GM18508 (cell line): Measurements from ENCODE around the gene GPR152.

Experiments
- ATAC-seq: cut with Tn5 transposase; IDR thresholded peaks from one replicate; pipeline ENCODE4 v1.9.1; 2021; ENCODE audit warnings: moderate number of reproducible peaks; ENCODE audit not compliant: insufficient read depth, unreplicated experiment

The GPR152 gene

DNA sequence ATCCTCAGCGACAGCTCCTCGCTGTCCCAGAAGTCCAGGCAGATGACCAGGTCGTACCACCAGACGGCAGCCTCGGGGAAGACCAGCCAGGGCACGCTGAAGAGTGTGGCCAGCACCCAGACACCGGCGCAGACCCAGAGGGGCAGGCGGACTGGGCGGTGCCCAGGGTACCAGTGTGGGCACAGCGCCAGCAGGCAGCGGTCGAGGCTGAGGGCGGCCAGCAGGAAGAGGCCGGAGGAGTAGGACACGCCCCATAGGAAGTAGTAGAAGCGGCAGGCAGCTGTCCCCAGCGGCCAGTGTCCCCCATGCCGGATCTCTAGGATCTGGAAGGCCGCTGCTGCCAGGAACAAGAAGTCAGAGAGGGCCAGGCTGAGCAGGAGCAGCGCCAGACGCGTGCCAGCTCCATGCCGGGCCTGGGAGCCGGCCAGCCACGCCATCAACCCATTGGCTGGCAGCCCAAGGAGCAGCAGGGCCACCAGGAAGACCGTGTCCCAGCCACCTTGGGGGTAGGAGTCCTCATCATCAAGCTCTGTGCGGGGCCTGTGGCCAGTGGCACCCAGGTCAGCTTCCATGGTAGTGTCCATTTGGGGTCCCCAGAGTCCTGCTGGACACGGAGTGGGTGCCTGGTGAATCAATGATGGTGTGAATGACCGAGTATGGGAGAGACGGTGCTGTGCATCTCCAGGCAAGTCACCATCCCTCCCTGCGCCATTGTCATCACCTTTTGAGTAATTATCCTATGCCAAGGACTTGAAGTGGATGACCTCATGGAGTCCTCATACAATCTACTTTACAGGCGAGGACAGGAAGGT lies at the start of gene GPR152:
TSS of gene GPR152 (minus strand) at position 589 of the 812 bp plus-strand sequence. CDS start at position 584, 5 bp downstream.
- ATAC-seq = no peak

DNA sequence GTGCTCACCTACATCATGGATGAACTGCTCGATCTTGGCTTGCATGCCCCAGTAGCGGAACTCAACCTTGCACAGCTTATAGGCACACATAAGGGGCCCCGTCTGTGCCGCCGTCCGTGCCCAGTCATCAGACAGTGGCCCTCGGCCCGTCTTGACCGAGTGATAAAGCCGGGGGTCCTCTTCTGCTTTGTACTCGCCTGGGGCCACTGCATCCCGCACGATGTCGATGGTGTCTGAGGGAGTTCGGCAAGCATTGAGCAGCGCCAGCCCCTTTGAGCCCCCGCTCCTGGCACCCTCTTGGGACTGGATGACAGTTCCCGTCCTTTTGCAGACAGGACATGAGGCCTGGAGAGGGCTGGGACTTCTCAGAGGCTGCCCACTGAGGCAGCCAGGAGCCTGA lies 49.3 kb upstream of the GPR152 start:
- ATAC-seq = no peak

GRCh38 chr11:67500831-67501715 lies 48.5 kb upstream of the GPR152 start:
- no peak for ATAC-seq

DNA sequence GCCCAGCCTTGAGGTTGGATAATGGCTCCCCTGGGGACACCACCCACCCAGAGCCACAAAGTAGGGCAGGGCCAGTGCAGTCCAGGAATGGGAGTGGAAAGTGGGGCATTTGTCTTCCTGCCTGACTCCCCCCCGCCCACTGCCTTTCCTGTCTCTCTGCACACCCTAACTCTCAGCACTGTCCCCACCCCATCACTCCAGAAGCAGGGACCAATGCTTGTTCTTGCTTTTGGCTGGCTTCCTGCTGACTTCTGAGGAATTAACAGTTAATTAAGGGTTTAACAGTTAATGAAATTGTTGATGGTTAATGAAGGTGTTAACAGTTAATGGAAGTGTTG lies 47.9 kb upstream of the GPR152 start:
- ATAC-seq = no peak

- ATAC-seq = no peak
These were observed 47.4 kb upstream of the GPR152 start for GRCh38 chr11:67499808-67500483.

DNA sequence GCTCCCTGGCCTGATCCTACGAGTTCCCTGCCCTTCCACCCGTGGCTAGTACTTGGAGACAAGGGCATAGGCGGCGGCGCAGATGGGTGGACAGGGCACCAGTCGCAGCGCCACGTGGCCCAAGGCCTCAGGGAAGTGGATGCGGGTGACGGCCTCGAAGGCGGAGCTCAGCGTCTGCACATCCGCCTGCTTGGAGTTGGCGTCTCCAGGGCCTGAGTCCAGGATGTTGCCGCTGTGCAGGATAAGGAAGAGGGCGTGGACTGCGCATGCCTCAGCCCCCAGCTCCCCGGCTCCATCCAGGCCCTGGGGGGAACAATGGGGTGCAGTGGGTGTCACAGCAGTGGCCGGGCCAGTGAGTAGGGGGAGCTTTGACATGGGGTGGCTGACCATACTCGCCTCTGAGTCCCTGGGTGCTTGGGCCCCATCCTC lies 46.0 kb upstream of the GPR152 start:
- no peak for ATAC-seq

- no peak for ATAC-seq
These were observed 45.2 kb upstream of the GPR152 start for GRCh38 chr11:67497656-67498291.

DNA sequence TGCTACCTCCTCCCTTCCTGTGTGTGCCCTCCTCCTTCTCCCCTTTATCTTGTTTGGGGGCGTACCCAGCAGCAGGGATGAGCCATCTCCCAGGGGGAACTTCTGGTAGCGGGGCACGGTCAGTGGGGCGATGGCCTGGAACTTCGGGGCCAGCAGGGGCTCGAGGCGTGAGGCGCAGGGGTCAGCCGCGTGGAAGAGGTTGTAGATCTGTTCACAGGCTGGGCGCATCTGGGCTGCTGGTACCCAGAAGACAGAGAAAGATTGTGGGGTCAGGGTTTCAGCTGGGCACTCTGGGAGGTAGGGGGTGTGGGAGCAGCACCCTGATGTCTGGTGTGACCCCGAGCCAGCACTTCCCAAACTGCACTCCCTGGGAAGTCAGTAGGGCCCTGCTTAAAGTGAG lies 43.6 kb upstream of the GPR152 start:
- ATAC-seq = no peak

GRCh38 chr11:67495234-67496005 lies 42.9 kb upstream of the GPR152 start:
- no peak for ATAC-seq

DNA sequence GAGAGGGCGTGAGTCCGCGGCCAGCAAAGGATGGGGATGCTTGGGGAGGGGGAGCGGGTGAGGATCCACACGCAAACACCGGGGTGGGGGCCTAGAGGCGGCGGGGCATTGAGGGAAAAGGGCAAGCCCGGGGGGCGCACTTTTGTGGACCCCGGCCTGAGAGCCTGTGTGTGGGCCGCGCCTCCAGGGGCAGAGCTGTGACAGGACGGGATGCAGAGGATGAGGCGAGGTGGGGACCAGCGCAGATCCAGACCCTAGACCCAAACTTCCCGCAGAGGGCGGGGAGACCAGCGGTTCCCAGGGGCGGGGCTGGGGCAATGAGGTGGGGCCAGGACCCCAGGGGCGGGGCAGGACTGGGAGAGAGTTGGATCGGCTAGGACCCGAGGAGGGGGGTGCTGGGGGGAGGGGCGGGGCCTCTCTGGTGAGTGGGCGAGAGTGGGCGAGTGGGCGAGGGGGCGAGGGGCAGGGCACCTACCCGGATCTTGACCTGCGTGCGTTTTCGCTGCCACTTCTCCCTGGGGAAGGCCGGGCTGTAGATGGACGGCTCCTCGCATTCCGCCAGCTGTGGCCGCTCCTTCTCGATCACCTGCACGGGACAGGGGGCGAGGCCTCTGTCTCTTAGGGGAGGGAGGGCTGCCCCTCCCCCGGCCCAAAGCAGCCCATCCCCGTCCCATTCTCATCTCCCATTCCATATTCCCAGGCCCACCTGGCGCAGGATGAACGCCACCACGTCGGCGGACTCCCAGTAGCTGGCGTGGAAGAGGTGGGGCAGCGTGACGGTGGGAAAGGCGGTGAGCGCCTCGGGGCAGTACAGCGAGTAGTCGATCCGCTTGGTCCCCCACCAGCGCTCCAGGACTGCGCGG lies 42.1 kb upstream of the GPR152 start:
- ATAC-seq = no peak

- ATAC-seq = no peak
These were observed 41.2 kb upstream of the GPR152 start for GRCh38 chr11:67493548-67494370.

DNA sequence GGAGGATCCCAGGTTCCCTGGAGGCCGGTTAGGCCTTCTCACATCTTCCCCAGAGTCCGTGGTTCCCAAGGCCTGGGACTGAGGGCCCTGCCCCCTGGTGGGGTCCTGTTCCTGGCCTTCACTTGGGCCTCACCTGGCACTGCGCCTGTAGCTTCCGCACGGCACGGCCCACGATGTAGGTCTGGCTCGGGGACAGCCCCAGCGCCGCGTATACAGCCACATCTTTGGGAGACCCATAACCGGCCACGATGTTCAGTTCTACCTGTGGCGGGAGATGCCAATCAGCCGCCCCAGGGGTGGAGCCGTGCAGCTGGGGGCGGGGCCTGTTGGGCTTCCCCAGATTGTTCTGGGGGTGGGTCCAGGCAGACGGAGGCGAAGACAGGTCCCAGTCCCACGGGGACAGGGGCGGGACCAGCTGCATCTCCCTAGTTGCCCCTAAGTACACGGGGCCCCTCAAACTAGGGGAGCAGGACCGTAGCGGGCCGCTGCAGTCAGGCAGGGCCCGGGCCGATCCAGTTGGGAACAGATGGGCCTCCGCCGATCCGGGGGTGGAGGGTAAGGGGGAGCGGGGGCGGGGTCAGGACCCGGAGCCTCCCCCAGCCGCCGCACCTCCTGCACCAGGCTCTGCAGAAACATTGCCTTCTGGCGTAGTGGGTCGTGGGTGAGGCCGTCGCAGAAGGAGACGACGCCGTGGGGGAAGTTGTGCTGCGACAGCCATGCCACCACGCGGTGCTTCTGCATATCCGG lies 40.4 kb upstream of the GPR152 start:
- ATAC-seq = no peak

GRCh38 chr11:67492069-67492727 lies 39.7 kb upstream of the GPR152 start:
- no peak for ATAC-seq

- ATAC-seq = no peak
These were observed 38.9 kb upstream of the GPR152 start for GRCh38 chr11:67491276-67492068.

- ATAC-seq = no peak
These were observed 38.2 kb upstream of the GPR152 start for GRCh38 chr11:67490727-67491065.
